Measurements from ENCODE around the gene PRKN. TPM values are rescaled to one million over a fixed set of nuclear protein-coding genes. Genes with fewer than 3 reads are reported as not detected.

Gene PRKN
- total RNA-seq, 1 experiment from 2014 or later = 2.0 TPM

- H2BK12ac ChIP-seq (ENCODE audit: insufficient read length, low read depth, low read length) = no peak overlapping the region
- H3T11ph ChIP-seq (ENCODE audit: low read length) = no peak overlapping the region
- H3K27me3 ChIP-seq (ENCODE audit: insufficient read depth, low read length) = no peaks in the 10 kb centered on the region
- H3K4ac ChIP-seq (ENCODE audit: low read depth, low read length) = no peak overlapping the region
- Mint-ChIP-seq H3K4me1 (no peaks in the 10 kb centered on the region), H3K27me3 (ENCODE audit: low read depth) (no peaks in the 10 kb centered on the region), H3K36me3 (ENCODE audit: insufficient read depth in 1 of 3, low read depth in 3 of 3) (peaks cover 0 to 4% (median under 1%) of the 10 kb centered on the region in 3 experiments; a peak in 5 of 7 replicates), H3K27ac (no peak overlapping the region; a peak in 1 of 7 replicates), H3K9me3 (peaks cover 0 to 3% of the 10 kb centered on the region in 2 experiments; a peak in 1 of 5 replicates), H3K4me3 (no peak overlapping the region)
- H2BK5ac ChIP-seq (ENCODE audit: insufficient read length, low read length) = no peak overlapping the region
- H3K18ac ChIP-seq (ENCODE audit: insufficient read length, low read depth, low read length) = no peak overlapping the region
- no peak overlapping the region for H3K56ac ChIP-seq (ENCODE audit: insufficient read length, low read depth, low read length)
- no peaks in the 10 kb centered on the region for H3K9me3 ChIP-seq (ENCODE audit: control insufficient read depth, low read depth, low read length)
- H3K4me2 ChIP-seq (ENCODE audit: insufficient read depth, insufficient read length, low read length) = no peak overlapping the region
- H3K27ac ChIP-seq (ENCODE audit: insufficient read length, low read depth, low read length) = no peak overlapping the region
- DNase-seq = no peak
- no peak overlapping the region for H2BK20ac ChIP-seq (ENCODE audit: low read depth, low read length, poor library complexity, severe bottlenecking)
- no peak overlapping the region for H2BK15ac ChIP-seq (ENCODE audit: low read depth, low read length)
- H4K91ac ChIP-seq (ENCODE audit: insufficient read length, low read depth, low read length) = no peak overlapping the region
- H2AFZ ChIP-seq (ENCODE audit: low read length) = no peak overlapping the region
- TF ChIP-seq, protein P1, sequence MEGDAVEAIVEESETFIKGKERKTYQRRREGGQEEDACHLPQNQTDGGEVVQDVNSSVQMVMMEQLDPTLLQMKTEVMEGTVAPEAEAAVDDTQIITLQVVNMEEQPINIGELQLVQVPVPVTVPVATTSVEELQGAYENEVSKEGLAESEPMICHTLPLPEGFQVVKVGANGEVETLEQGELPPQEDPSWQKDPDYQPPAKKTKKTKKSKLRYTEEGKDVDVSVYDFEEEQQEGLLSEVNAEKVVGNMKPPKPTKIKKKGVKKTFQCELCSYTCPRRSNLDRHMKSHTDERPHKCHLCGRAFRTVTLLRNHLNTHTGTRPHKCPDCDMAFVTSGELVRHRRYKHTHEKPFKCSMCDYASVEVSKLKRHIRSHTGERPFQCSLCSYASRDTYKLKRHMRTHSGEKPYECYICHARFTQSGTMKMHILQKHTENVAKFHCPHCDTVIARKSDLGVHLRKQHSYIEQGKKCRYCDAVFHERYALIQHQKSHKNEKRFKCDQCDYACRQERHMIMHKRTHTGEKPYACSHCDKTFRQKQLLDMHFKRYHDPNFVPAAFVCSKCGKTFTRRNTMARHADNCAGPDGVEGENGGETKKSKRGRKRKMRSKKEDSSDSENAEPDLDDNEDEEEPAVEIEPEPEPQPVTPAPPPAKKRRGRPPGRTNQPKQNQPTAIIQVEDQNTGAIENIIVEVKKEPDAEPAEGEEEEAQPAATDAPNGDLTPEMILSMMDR (conservative IDR thresholded peaks at IDR 0.05) = no peak
- H4K5ac ChIP-seq (ENCODE audit: insufficient read length, low read depth, low read length) = no peak overlapping the region
- no peak overlapping the region for H3K23ac ChIP-seq (ENCODE audit: insufficient read length, low read depth, low read length)
- H3K23me2 ChIP-seq (ENCODE audit: insufficient read length, low read depth, low read length, poor library complexity, severe bottlenecking) = no peaks in the 10 kb centered on the region
- H3K4me1 ChIP-seq (ENCODE audit: insufficient read depth, low read length) = no peaks in the 10 kb centered on the region
- no peak overlapping the region for H4K8ac ChIP-seq (replicated peaks; ENCODE audit: insufficient read length, low read depth, low read length)
- H4K20me1 ChIP-seq (ENCODE audit: control insufficient read depth, insufficient read depth, insufficient read length) = no peaks in the 10 kb centered on the region
- no CpG with 5 or more reads among the region's 4 CpGs for WGBS (ENCODE audit: extremely low coverage, insufficient read length, low lambda C conversion rate)
- no peaks in the 10 kb centered on the region for H3K79me2 ChIP-seq (ENCODE audit: insufficient read depth, low read length)
- no peak overlapping the region for H3K9ac ChIP-seq (ENCODE audit: extremely low read depth, insufficient read length, low read length)
- H3K79me1 ChIP-seq (ENCODE audit: insufficient read depth, low read depth, low read length, poor library complexity, severe bottlenecking) = no peaks in the 10 kb centered on the region
- H3K14ac ChIP-seq (ENCODE audit: insufficient read depth, low read length) = no peak overlapping the region
- H2AK5ac ChIP-seq (ENCODE audit: insufficient read length, low read length) = no peak overlapping the region
- no peak overlapping the region for H2BK120ac ChIP-seq (ENCODE audit: low read depth, low read length, poor library complexity, severe bottlenecking)
Observed at GRCh38 chr6:162332365-162332764, 395.2 kb downstream of the PRKN start.
